ENCODE results near the gene NUP210.

DNA sequence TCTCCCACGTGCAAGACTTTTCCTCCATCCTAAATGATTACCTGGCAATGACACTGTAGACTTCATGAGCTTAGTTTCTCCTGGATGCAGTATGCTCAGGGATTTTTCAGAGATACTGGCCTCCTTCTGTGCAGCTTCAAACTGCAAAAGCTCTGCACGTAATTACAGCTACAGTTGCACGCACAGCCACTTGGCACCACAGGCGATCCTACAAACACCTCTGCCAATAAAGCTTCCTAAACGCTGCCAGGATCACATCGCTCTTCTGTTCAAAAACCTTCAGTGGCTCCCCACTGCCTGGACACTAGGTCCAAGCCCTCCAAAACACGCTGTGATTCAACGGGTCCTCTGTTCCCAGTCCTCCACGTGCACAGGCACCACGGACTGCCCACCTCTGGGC is 49.5 kb downstream of the NUP210 start:
- TF ChIP-seq, protein P1, sequence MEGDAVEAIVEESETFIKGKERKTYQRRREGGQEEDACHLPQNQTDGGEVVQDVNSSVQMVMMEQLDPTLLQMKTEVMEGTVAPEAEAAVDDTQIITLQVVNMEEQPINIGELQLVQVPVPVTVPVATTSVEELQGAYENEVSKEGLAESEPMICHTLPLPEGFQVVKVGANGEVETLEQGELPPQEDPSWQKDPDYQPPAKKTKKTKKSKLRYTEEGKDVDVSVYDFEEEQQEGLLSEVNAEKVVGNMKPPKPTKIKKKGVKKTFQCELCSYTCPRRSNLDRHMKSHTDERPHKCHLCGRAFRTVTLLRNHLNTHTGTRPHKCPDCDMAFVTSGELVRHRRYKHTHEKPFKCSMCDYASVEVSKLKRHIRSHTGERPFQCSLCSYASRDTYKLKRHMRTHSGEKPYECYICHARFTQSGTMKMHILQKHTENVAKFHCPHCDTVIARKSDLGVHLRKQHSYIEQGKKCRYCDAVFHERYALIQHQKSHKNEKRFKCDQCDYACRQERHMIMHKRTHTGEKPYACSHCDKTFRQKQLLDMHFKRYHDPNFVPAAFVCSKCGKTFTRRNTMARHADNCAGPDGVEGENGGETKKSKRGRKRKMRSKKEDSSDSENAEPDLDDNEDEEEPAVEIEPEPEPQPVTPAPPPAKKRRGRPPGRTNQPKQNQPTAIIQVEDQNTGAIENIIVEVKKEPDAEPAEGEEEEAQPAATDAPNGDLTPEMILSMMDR (IDR thresholded peaks at IDR 0.05), result no peak
- TF ChIP-seq POLR2A (IDR thresholded peaks at IDR 0.05), result no peak

All from thyroid gland (tissue), 4 donors.